Skeletal muscle satellite cell (primary cell): ENCODE measurements around the gene BMP8B.

Experiments
- H3K27me3 ChIP-seq: 2 replicates; pipeline ENCODE4 v1.7.0; 2013; ENCODE audit warnings: low read length; ENCODE audit not compliant: control insufficient read depth, insufficient read depth
- H3K36me3 ChIP-seq: 2 replicates; pipeline ENCODE4 v1.7.0; 2013; ENCODE audit warnings: mild to moderate bottlenecking, control low read depth, low read length; ENCODE audit not compliant: insufficient read depth
- H3K4me1 ChIP-seq: 2 replicates; pipeline ENCODE4 v1.7.0; 2013; ENCODE audit warnings: low read length; ENCODE audit not compliant: control insufficient read depth, insufficient read depth
- H3K4me2 ChIP-seq: 2 replicates; pipeline ENCODE4 v1.7.0; 2013; ENCODE audit warnings: mild to moderate bottlenecking, low read length
- H3K4me3 ChIP-seq: 2 replicates; pipeline ENCODE4 v1.7.0; 2013; ENCODE audit warnings: low read length
- H3K9ac ChIP-seq: 2 replicates; pipeline ENCODE4 v1.7.0; 2013; ENCODE audit warnings: mild to moderate bottlenecking, low read depth, low read length, moderate library complexity
- H3K9me3 ChIP-seq: replicated peaks from 2 replicates; pipeline ENCODE4 v1.7.0; 2013; ENCODE audit warnings: mild to moderate bottlenecking, control low read depth, low read length

The BMP8B gene

DNA sequence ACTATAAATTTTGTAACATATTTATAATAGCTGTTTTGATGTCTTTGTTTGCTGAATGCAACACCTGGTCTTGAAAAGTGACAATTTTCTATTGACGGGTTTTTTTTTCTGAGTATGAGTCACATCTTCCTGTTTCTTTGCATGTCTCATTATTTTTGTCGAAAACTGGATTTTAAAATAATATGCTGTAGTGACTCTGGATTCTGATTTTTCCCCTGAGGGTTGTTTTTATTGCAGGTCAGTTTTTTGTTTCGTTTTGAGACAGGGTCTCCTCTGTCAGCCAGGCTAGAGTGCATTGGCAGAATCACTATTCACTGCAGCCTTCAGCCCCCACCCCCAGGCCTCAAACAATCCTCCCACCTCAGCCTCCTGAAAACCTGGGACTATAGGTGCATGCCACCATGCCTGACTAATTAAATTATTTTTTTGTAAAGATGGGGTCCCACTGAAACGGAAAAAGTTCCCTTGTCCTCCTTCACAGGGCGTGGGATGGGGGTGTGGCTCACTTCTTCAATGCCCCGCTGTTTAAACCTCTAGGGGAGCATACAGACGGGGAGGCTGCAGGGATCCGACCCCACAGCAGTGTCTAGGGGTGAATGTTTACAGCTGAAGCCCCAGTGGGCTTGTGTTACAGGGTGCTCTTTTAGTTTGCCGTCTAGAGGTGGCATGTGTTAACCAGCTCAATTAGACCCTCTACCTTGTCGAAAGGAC lies 61.3 kb downstream of the BMP8B start:
- Histone ChIP-seq H3K36me3 (no peaks in the 10 kb centered on the region), H3K9me3 (no peaks in the 10 kb centered on the region), H3K9ac (no peak overlapping the region), H3K4me3 (no peak overlapping the region), H3K4me1 (no peaks in the 10 kb centered on the region), H3K4me2 (no peak overlapping the region), H3K27me3 (peaks cover 73% of the 10 kb centered on the region)

DNA sequence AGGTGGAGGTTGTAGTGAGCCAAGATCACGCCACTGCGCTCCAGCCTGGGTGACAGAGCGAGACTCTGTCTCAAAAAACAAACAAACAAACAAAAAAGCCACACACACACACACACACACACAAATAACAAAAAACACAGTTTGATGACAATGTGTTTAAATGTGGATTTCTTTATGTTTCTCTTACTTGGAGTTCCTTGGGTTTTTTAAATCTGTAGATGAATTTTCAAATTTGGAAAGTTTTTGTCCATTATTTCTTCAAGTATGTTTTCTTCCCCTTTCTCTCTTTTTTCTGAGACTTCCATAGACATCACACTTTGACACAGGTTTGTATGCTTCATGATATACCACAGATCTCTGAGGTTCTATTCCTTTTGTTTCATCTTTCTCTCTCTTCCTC lies 62.1 kb downstream of the BMP8B start:
- H3K4me3 ChIP-seq: no peak overlapping the region

DNA sequence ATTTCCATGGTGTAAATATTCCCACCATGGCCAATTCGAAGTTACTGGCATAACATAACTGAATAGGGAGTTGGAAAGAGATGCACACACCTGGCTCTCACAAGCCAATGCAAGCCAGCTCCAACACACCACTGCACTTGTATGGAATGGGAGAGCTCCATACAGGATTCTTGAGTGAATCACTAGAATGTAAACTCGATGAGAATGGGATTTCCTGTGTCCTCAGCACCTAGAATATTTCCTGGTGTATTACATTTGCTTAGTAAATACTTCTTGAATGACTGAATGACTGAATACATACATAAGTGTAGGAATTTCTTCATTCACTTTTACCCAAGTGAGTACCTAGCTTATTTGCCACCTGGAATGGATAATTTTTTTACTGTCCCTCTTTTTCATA lies 66.2 kb downstream of the BMP8B start:
- no peak overlapping the region for H3K4me3 ChIP-seq
- H3K4me2 ChIP-seq: no peak overlapping the region
- no peaks in the 10 kb centered on the region for H3K9me3 ChIP-seq
- H3K4me1 ChIP-seq: no peaks in the 10 kb centered on the region
- H3K36me3 ChIP-seq: no peaks in the 10 kb centered on the region
- H3K27me3 ChIP-seq: peaks cover 71% of the 10 kb centered on the region
- no peak overlapping the region for H3K9ac ChIP-seq

More for the DNA sequence above, 62.1 kb downstream of the BMP8B start:
- Histone ChIP-seq H3K36me3 (no peaks in the 10 kb centered on the region), H3K4me1 (no peaks in the 10 kb centered on the region), H3K9me3 (no peaks in the 10 kb centered on the region), H3K9ac (no peak overlapping the region), H3K27me3 (peaks cover 75% of the 10 kb centered on the region), H3K4me2 (no peak overlapping the region)

GRCh38 chr1:39721664-39722063 lies 67.0 kb downstream of the BMP8B start:
- Histone ChIP-seq H3K4me2 (no peak overlapping the region), H3K4me3 (no peak overlapping the region), H3K36me3 (no peaks in the 10 kb centered on the region), H3K9ac (no peak overlapping the region), H3K9me3 (no peaks in the 10 kb centered on the region), H3K4me1 (no peaks in the 10 kb centered on the region), H3K27me3 (peaks cover 71% of the 10 kb centered on the region)

DNA sequence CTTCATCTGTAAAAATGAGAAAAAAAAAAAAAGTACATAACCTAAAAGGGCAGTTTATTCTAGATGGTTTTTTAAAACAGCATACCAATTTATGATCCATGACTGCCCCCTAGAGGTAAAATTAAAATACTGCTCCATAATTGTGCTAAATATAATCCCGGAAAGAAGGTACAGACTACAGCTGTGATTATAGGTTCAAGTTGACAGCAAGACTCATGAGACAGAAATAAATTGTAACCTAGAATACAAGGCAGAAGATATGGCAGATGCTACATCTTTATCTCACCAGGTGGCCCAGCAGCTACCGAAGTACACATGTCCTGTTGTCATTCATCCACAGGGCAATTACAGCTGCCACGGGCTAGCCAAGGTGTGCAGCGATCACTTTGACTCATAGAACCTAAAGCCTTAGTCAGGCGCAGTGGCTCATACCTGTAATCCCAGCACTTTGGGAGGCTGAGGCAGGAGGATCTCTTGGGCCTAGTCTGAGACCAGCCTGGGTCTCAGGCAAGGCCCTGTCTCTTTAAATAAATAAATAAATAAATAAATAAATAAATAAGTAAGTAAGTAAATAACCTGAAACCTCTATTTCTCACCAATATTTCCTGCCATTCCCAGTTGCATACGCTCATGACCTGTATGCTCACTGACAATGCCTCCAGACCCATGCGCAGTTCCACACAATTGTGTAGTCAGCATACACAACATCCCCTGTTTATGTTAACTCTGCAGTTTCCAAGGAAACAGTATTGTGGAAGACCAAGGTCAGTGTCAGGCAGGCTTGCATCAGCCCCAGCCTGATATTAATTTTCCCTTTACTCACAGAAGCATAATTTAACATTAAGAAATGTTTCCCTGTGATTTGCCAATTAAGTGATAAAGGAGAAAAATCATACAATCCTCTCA lies 68.3 kb downstream of the BMP8B start:
- no peak overlapping the region for H3K9ac ChIP-seq
- no peaks in the 10 kb centered on the region for H3K36me3 ChIP-seq
- H3K27me3 ChIP-seq: peaks cover 69% of the 10 kb centered on the region
- no peaks in the 10 kb centered on the region for H3K9me3 ChIP-seq
- H3K4me1 ChIP-seq: no peaks in the 10 kb centered on the region
- H3K4me2 ChIP-seq: no peak overlapping the region
- no peak overlapping the region for H3K4me3 ChIP-seq

GRCh38 chr1:39717809-39718208 lies 70.9 kb downstream of the BMP8B start:
- no peak overlapping the region for H3K4me3 ChIP-seq
- no peaks in the 10 kb centered on the region for H3K4me1 ChIP-seq
- H3K4me2 ChIP-seq: no peak overlapping the region
- peaks cover 68% of the 10 kb centered on the region for H3K27me3 ChIP-seq
- no peaks in the 10 kb centered on the region for H3K36me3 ChIP-seq
- H3K9me3 ChIP-seq: no peaks in the 10 kb centered on the region
- H3K9ac ChIP-seq: no peak overlapping the region

GRCh38 chr1:39713557-39713956 lies 75.1 kb downstream of the BMP8B start:
- H3K36me3 ChIP-seq: no peaks in the 10 kb centered on the region
- H3K27me3 ChIP-seq: peaks cover 78% of the 10 kb centered on the region
- no peak overlapping the region for H3K4me2 ChIP-seq
- no peaks in the 10 kb centered on the region for H3K4me1 ChIP-seq
- no peak overlapping the region for H3K9ac ChIP-seq
- no peaks in the 10 kb centered on the region for H3K9me3 ChIP-seq
- H3K4me3 ChIP-seq: no peak overlapping the region

DNA sequence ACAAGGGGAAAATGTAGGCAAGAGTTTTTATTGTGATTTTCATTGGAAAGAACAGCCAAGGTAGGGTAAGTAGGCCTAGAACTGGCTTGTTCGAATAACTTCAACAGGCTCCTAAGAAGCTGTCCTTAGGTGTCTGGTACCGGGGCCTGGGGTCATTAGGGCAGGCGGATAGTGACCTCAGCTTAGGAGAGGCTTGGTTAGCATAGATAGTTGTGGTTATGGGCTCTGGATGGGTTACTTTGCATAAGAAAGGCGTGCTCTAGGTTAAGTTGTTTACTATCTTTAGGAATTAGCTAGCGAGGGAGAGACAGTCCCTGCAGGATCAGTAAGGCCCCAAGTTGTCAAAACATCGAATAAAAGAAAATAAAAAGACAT lies 76.7 kb downstream of the BMP8B start:
- Histone ChIP-seq H3K4me1 (no peaks in the 10 kb centered on the region), H3K4me3 (no peak overlapping the region), H3K9ac (no peak overlapping the region), H3K27me3 (peaks cover 70% of the 10 kb centered on the region), H3K4me2 (no peak overlapping the region), H3K36me3 (no peaks in the 10 kb centered on the region), H3K9me3 (no peaks in the 10 kb centered on the region)

GRCh38 chr1:39711104-39711965 lies 77.3 kb downstream of the BMP8B start:
- H3K27me3 ChIP-seq: peaks cover 66% of the 10 kb centered on the region
- H3K4me3 ChIP-seq: no peak overlapping the region
- H3K4me2 ChIP-seq: no peak overlapping the region
- no peaks in the 10 kb centered on the region for H3K4me1 ChIP-seq
- H3K9ac ChIP-seq: no peak overlapping the region
- H3K9me3 ChIP-seq: no peaks in the 10 kb centered on the region
- no peaks in the 10 kb centered on the region for H3K36me3 ChIP-seq

- Histone ChIP-seq H3K4me3 (no peak overlapping the region), H3K9me3 (no peaks in the 10 kb centered on the region), H3K36me3 (no peaks in the 10 kb centered on the region), H3K27me3 (peaks cover 46% of the 10 kb centered on the region), H3K4me1 (no peaks in the 10 kb centered on the region), H3K4me2 (no peak overlapping the region), H3K9ac (no peak overlapping the region)
These were observed 81.2 kb downstream of the BMP8B start for GRCh38 chr1:39707506-39707905.
